Measurements from ENCODE around the gene TSPAN31. TPM values are rescaled to one million over a fixed set of nuclear protein-coding genes. Genes with fewer than 3 reads are reported as not detected.

Gene TSPAN31
- total RNA-seq, 1 donor from 2014 or later: 31.3 TPM

DNA sequence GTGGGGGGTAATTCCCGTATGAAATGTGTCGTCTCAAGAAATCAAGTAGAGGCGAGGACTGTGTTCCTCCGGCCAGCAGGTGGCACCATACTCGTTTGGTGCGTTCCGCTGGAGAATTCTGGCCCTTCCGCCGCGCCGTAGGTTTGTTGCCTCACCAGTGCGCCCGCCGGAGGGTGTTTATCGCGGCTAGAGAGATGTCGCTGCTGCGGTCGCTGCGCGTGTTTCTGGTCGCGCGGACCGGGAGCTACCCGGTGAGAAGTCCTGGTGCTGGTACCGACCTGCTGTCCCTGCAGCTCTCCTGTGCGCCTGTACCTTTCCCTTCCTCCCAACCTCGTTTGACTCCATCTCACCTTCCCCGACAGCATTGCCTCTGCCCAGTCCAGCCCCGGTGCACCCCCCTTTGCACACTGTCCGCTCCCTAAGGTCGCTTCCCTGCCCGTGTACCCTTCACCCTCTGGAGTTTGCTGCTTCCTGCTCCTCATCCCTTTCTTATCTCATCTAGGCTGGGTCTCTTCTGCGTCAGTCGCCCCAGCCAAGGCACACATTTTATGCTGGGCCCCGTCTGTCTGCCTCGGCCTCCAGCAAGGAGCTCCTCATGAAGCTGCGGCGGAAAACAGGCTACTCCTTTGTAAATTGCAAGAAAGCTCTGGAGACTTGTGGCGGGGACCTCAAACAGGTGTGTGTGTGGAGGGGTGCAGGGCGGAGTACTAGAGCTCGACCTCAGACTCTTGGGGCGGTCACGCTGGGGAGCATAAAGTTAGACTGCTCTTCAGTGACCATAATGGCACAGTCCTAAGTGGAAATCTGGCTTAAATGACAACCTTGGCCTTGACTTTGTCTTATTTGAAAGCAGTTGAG, 38.0 kb downstream of the TSPAN31 start, which contains the start of gene TSFM:
TSS of gene TSFM (plus strand) at position 180 of the 858 bp plus-strand sequence. CDS start at position 195, 15 bp downstream.
- Mint-ChIP-seq H3K36me3 (ENCODE audit: insufficient read depth) (peaks cover 11% of the 10 kb centered on the region), H3K4me3 (ENCODE audit: low read depth) (peak within 1 kb of the TSS; percentile 100), H3K4me1 (ENCODE audit: low read depth) (peaks cover 12% of the 10 kb centered on the region), H3K27ac (peak within 1 kb of the TSS; percentile 96), H3K27me3 (no peaks in the 10 kb centered on the region), H3K9me3 (ENCODE audit: low read depth) (no peaks in the 10 kb centered on the region)
- DNase-seq (ENCODE audit: low spot score, unreplicated experiment): peak; percentile 93
- peak; percentile 99 for TF ChIP-seq CTCF (IDR thresholded peaks at IDR 0.05; ENCODE audit: unreplicated experiment)

- no peaks in the 10 kb centered on the region for H3K9me3 Mint-ChIP-seq (ENCODE audit: low read depth)
- no peak for DNase-seq (ENCODE audit: low spot score, unreplicated experiment)
- peak overlapping the region; percentile 100 for H3K4me3 Mint-ChIP-seq (ENCODE audit: low read depth)
- no peak overlapping the region for H3K27ac Mint-ChIP-seq
- peaks cover 12% of the 10 kb centered on the region for H3K4me1 Mint-ChIP-seq (ENCODE audit: low read depth)
- TF ChIP-seq CTCF (IDR thresholded peaks at IDR 0.05; ENCODE audit: unreplicated experiment): no peak
- no peaks in the 10 kb centered on the region for H3K27me3 Mint-ChIP-seq
- peaks cover 12% of the 10 kb centered on the region for H3K36me3 Mint-ChIP-seq (ENCODE audit: insufficient read depth)
Observed at GRCh38 chr12:57783466-57783801, 38.6 kb downstream of the TSPAN31 start.

GRCh38 chr12:57783861-57784260, 39.0 kb downstream of the TSPAN31 start:
- Mint-ChIP-seq H3K4me3 (ENCODE audit: low read depth) (peak overlapping the region; percentile 66), H3K36me3 (ENCODE audit: insufficient read depth) (peaks cover 13% of the 10 kb centered on the region), H3K27me3 (no peaks in the 10 kb centered on the region), H3K9me3 (ENCODE audit: low read depth) (no peaks in the 10 kb centered on the region), H3K27ac (peak overlapping the region; percentile 24), H3K4me1 (ENCODE audit: low read depth) (peaks cover 12% of the 10 kb centered on the region)
- TF ChIP-seq CTCF (IDR thresholded peaks at IDR 0.05; ENCODE audit: unreplicated experiment): no peak
- DNase-seq (ENCODE audit: low spot score, unreplicated experiment): no peak

GRCh38 chr12:57793920-57794319, 49.1 kb downstream of the TSPAN31 start:
- Mint-ChIP-seq H3K4me1 (ENCODE audit: low read depth) (no peaks in the 10 kb centered on the region), H3K27ac (no peak overlapping the region), H3K9me3 (ENCODE audit: low read depth) (no peaks in the 10 kb centered on the region), H3K4me3 (ENCODE audit: low read depth) (no peak overlapping the region), H3K36me3 (ENCODE audit: insufficient read depth) (peaks cover 10% of the 10 kb centered on the region), H3K27me3 (no peaks in the 10 kb centered on the region)
- no peak for DNase-seq (ENCODE audit: low spot score, unreplicated experiment)
- no peak for TF ChIP-seq CTCF (IDR thresholded peaks at IDR 0.05; ENCODE audit: unreplicated experiment)

GRCh38 chr12:57795354-57795753, 50.5 kb downstream of the TSPAN31 start:
- Mint-ChIP-seq H3K27ac (no peak overlapping the region), H3K9me3 (ENCODE audit: low read depth) (no peaks in the 10 kb centered on the region), H3K27me3 (no peaks in the 10 kb centered on the region), H3K36me3 (ENCODE audit: insufficient read depth) (peaks cover 10% of the 10 kb centered on the region), H3K4me1 (ENCODE audit: low read depth) (no peaks in the 10 kb centered on the region), H3K4me3 (ENCODE audit: low read depth) (no peak overlapping the region)
- no peak for TF ChIP-seq CTCF (IDR thresholded peaks at IDR 0.05; ENCODE audit: unreplicated experiment)
- no peak for DNase-seq (ENCODE audit: low spot score, unreplicated experiment)
